MM.1S (cell line): Measurements from ENCODE around the gene NR2C2.

ENCODE experiments used
- EZH2 ChIP-seq: fragments of 300-600 bp; sonication (generic); optimal IDR thresholded peaks from 2 replicates; pipeline ENCODE3; 2017; ENCODE audit warnings: low read depth, mild to moderate bottlenecking, antibody characterized with exemption, low read length, mixed read lengths
- TF ChIP-seq, protein P1 (sequence below): fragments of 300-600 bp; sonication (generic); IDR thresholded peaks from 2 replicates; pipeline ENCODE4 v1.5.1; 2016; ENCODE audit warnings: antibody characterized with exemption, low read length, mixed read lengths

DNA sequence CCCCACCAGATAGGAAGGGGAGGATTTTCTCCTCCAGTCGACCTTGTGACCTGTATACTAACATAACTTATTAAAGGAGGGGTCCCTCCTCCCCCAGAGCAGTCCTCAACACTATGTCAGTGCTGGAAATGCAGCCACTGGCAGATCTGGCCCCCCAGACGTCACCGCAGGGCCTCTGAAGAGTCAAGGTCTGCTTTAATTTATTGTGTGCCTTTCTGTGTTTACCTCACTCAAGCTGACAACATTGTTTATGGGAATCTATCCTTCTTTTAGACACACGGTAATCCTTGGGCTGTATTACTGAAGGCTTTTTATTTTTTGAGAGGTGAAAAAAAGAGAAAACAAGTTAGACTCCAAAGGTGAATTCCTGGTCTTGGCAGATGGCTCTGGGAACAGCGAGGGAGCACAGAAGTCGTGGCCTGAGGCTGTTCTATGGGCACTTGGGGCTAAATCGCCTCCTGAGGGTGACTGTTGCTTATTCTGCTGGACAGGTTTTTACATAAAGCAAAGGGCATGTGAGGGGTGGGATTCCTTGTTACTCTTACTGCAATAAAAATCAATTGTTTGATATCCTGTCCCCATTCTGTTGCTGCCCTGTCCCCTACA, 13.5 kb upstream of the NR2C2 start:
- TF ChIP-seq EZH2, result no peak
- TF ChIP-seq, protein P1, sequence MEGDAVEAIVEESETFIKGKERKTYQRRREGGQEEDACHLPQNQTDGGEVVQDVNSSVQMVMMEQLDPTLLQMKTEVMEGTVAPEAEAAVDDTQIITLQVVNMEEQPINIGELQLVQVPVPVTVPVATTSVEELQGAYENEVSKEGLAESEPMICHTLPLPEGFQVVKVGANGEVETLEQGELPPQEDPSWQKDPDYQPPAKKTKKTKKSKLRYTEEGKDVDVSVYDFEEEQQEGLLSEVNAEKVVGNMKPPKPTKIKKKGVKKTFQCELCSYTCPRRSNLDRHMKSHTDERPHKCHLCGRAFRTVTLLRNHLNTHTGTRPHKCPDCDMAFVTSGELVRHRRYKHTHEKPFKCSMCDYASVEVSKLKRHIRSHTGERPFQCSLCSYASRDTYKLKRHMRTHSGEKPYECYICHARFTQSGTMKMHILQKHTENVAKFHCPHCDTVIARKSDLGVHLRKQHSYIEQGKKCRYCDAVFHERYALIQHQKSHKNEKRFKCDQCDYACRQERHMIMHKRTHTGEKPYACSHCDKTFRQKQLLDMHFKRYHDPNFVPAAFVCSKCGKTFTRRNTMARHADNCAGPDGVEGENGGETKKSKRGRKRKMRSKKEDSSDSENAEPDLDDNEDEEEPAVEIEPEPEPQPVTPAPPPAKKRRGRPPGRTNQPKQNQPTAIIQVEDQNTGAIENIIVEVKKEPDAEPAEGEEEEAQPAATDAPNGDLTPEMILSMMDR, result no peak
